WERI-Rb-1 (cell line): ENCODE measurements around the gene TNFRSF6B.

Experiments
- DNase-seq: peaks from one replicate; pipeline ENCODE4 v3.0.0-alpha.2; 2020
- H3K27ac ChIP-seq: fragments of 250-450 bp; sonication (Bioruptor Pico); 2 replicates; pipeline ENCODE4 v1.5.1; 2020; ENCODE audit warnings: mild to moderate bottlenecking, moderate library complexity
- H3K27me3 ChIP-seq: fragments of 250-450 bp; sonication (Bioruptor Pico); 2 replicates; pipeline ENCODE4 v1.5.1; 2021; ENCODE audit warnings: mild to moderate bottlenecking, low read depth, moderate library complexity; ENCODE audit not compliant: insufficient read depth, severe bottlenecking
- H3K36me3 ChIP-seq: fragments of 250-450 bp; sonication (Bioruptor Pico); 2 replicates; pipeline ENCODE4 v1.5.1; 2020; ENCODE audit warnings: mild to moderate bottlenecking, moderate library complexity
- H3K4me3 ChIP-seq: 2 replicates; pipeline ENCODE4 v1.5.1; 2011; ENCODE audit warnings: low read depth, mild to moderate bottlenecking, control low read depth, low read length
- H3K9me3 ChIP-seq: fragments of 250-450 bp; sonication (Bioruptor Pico); 2 replicates; pipeline ENCODE4 v1.5.1; 2021; ENCODE audit warnings: mild to moderate bottlenecking, moderate library complexity; ENCODE audit not compliant: severe bottlenecking
- CTCF ChIP-seq: IDR thresholded peaks from 2 replicates; pipeline ENCODE4 v1.5.1; 2011; ENCODE audit warnings: low read depth, mild to moderate bottlenecking, control low read depth, inconsistent platforms, low read length

Gene TNFRSF6B

GRCh38 chr20:63708301-63709148 is 12.1 kb downstream of the TNFRSF6B start:
- H3K36me3 ChIP-seq: peaks cover 82% of the 10 kb centered on the region
- H3K27ac ChIP-seq: peak overlapping the region; percentile 94

GRCh38 chr20:63709149-63709527 is 12.7 kb downstream of the TNFRSF6B start:
- Histone ChIP-seq H3K4me3 (no peak overlapping the region), H3K36me3 (peaks cover 80% of the 10 kb centered on the region), H3K9me3 (no peaks in the 10 kb centered on the region), H3K27ac (no peak overlapping the region), H3K27me3 (no peaks in the 10 kb centered on the region)
- TF ChIP-seq CTCF: no peak
- DNase-seq: no peak

More at GRCh38 chr20:63708301-63709148, 12.1 kb downstream of the TNFRSF6B start:
- Histone ChIP-seq H3K9me3 (no peaks in the 10 kb centered on the region), H3K27me3 (no peaks in the 10 kb centered on the region), H3K4me3 (peak overlapping the region; percentile 61)
- DNase-seq: peak; percentile 16
- no peak for TF ChIP-seq CTCF

GRCh38 chr20:63711085-63711645 is 14.7 kb downstream of the TNFRSF6B start:
- no peak for DNase-seq
- no peak for TF ChIP-seq CTCF
- peaks cover 76% of the 10 kb centered on the region for H3K36me3 ChIP-seq
- H3K4me3 ChIP-seq: no peak overlapping the region
- no peaks in the 10 kb centered on the region for H3K27me3 ChIP-seq
- no peaks in the 10 kb centered on the region for H3K9me3 ChIP-seq
- no peak overlapping the region for H3K27ac ChIP-seq

- Histone ChIP-seq H3K27me3 (no peaks in the 10 kb centered on the region), H3K9me3 (no peaks in the 10 kb centered on the region), H3K4me3 (no peak overlapping the region), H3K36me3 (peaks cover 71% of the 10 kb centered on the region), H3K27ac (no peak overlapping the region)
- DNase-seq: no peak
- TF ChIP-seq CTCF: no peak
These were observed 15.7 kb downstream of the TNFRSF6B start for GRCh38 chr20:63712191-63712590.

GRCh38 chr20:63714858-63715257 is 18.4 kb downstream of the TNFRSF6B start:
- Histone ChIP-seq H3K4me3 (no peak overlapping the region), H3K27me3 (no peaks in the 10 kb centered on the region), H3K9me3 (no peaks in the 10 kb centered on the region), H3K27ac (no peak overlapping the region), H3K36me3 (peaks cover 73% of the 10 kb centered on the region)
- TF ChIP-seq CTCF: no peak
- DNase-seq: no peak
